T-helper 1 cell (primary cell): ENCODE results near the gene NFIB.

Experiments used
- DNase-seq, 5 donors: peaks; one replicate each; pipeline ENCODE4 v3.0.0-alpha.2; 2012 to 2020

Gene NFIB

DNA sequence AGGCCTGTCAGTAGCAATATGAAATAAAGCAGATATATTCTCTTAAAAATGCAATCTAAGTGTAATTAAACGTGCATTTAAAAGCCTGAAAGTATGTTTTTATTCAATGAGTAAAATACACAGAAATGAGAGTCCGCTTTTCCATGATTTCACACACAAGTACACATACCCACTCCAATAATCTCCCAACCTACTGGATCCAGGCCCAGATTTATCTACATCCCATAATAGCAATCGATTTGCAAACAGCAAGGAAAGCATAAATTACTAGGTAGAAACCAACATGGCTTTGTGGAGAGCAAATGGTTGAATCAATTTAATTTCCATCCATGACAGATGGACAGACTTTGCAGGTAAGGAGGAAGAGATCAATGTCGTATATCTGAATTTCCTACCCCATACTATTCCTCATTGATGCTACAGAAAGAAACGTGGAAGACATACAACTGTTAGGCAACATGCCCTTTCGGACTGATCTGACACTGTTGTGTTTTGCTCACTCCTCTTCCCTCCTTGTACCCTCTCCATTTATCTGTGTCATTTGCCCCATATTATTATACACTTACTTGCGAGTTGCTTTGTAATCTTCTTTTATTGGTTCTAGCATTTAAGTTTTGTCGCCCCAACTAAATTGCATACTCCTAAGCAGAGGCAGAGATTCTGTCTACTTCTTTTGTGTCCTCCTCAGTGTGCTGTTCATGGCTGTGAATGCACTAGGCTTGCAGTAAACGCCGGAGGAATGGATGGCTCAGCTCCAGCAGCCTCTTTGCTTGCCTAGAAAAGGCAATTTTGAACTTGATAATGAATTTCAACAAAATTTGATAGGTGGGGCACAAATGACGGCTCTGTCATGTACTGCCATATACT lies 133.6 kb downstream of the NFIB start:
- DNase-seq = no peak

DNA sequence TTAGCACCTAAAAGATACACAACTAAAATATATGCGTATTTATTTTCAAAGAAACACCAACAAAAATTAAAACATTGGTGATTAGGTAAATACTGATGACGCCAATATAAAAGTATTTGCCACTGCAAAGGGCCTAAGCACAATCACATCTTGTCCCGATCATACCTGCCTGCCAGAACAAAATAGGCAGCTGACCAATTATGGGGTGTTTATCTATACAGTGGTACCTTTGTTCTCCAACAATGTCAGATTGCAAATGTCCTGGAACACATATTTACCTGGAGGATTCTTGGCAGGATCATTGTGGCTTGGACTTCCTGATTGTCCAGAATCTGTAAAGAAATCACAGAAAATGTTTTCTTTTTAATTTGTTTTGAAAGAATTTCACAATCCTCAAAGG lies 134.5 kb downstream of the NFIB start:
- DNase-seq = no peak

DNA sequence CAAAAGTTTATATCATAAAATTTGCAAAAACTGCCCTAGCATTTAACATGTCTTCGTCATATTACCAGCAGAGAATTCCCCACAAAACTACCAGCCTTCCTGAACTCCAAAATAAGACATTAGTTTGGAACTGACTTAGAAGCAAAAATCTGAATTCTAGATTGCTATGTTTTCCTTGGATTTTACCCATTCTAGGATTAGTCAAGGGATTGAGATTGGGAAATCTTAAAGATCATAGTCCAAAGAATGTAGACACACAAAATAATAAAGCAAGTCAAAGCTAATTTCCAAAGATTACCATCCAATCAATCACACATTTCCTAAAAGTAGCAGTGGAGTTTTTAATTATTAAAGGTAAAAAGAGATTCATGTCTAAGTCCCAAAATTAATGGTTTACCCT lies 138.2 kb downstream of the NFIB start:
- DNase-seq = no peak

DNA sequence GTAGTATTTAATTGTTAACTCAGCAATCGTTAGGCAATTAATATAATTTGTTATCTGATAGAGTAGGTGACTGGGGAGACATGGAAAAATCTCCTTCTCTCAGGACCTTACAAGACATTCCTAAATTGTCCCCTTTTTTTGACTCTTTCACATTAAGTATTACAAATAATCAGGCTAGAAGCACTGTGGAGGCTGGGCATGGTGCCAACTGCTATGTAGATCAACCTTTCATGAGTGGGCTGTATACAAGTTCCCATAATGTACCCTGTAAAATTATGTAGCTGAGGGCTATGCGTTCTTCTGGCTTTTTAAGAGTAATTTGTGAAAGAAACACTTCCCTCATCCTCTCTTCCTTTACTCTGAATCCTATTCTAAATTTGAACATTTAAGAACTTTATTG lies 140.2 kb downstream of the NFIB start:
- DNase-seq = no peak

DNA sequence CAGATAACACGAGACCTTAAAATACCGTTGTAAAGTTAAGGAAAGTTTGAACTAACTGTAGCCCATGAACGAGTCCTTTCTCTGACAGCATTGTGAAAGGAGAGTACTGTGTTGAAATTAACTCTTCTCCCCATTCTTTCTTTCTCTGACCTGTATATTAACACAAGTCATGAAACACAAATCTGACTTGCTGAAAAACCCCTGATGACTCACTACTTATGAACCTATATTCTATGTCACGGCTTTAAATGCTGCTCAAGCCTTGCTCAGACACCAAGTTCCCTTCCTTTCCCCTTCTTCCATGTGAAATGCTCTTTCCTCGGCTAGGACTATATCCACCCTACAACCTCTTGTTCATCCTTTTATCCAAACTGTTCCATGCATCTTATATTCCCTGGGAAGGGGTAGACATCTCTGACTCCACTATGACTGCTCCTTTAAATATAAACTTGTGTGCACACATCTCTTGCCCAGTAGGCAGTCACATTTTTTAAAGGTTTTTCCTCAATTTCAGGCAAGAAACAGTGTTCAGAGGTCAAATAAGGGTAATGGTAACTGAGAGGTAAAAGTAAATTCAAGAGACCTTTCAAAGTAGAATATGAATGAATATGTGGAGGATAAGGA lies 142.9 kb downstream of the NFIB start:
- DNase-seq = no peak

DNA sequence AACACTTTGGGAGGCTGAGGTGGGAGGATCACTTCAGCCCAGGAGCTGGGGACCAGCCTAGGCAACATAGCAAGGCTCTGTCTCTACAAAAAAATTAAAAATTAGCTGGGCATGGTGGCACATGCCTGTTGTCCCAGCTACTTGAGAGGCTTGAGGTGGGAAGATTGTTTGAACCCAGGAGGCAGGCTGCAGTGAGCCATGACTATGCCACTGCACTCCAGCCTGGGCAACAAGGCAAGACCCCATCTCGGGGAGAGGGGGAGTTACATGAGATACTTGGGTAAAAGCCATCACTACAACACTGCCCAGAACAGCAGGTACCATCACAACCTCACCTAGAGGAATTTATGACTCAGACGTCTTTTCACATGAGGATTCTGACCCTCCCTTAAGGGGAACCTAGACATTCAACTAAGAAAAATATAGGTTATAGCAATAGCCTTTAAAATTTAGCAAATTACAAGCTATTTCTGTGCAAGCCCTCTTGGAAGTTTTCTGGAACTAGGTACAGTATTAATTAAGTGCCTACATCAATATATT lies 143.5 kb downstream of the NFIB start:
- DNase-seq = no peak

DNA sequence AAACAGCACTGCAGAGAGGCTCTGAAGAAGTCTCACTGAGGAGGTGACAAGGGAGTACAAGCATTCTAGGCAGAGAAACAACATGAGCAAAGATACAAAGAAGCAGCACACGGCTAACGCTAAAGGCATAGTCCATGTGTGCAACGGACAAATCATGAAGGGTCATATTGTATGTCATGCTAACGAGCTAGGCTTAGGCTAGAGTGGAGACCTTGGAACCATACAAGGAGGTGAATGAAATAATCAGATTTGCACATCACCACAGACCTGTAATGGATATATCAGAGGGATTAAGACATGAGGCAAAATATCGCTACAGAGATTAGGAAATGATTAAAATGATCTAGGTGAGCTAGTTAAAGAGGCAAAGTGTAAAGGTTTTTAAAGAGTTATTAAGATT lies 145.6 kb downstream of the NFIB start:
- DNase-seq = no peak

DNA sequence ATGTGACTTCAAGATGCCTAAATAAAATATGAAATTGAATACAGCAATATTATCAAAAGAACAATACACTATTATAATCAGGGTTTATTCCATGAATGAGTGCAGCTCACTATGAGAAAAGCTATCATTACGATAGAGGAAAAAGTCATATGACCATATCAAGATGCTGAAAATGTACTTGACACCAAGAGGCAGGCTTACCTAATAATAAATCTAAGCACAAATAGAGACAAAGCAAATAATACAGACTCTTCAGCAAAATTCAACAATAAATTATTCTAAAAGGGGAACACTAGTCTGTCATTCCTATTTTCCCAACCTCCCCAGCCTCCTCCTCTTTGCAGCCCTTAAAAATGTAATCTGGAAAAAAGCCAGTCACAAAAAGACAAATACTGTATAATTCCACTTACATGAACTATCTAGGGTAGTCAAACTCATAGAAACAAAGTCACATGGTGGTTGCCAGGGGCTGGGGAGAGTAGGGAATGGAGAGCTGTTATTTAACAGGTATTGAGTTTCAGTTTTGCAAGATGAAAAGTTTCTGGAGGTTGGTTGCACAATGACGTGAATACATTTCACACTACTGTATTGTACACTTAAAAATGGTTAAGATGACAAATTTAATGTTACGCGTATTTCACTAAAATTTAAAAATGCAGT lies 148.4 kb downstream of the NFIB start:
- no peak for DNase-seq

DNA sequence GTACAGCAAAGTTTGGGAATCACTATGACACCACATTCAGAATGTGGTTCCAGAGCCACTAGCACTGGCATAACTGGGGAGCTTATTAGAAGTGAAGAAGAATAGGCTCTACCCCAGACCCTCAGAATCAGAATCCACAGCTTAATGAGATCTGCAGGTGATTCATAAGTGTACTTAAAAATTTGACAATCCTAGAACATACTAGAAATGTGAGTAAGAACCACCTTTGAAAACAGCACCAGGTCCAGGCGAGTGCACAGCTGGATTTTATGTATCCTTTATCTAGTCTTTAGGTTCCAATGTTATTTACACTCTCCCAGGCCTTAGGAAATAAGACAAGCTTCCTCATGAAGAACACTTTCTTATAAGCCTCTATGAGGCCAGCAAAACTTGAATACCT lies 149.0 kb downstream of the NFIB start:
- no peak for DNase-seq

DNA sequence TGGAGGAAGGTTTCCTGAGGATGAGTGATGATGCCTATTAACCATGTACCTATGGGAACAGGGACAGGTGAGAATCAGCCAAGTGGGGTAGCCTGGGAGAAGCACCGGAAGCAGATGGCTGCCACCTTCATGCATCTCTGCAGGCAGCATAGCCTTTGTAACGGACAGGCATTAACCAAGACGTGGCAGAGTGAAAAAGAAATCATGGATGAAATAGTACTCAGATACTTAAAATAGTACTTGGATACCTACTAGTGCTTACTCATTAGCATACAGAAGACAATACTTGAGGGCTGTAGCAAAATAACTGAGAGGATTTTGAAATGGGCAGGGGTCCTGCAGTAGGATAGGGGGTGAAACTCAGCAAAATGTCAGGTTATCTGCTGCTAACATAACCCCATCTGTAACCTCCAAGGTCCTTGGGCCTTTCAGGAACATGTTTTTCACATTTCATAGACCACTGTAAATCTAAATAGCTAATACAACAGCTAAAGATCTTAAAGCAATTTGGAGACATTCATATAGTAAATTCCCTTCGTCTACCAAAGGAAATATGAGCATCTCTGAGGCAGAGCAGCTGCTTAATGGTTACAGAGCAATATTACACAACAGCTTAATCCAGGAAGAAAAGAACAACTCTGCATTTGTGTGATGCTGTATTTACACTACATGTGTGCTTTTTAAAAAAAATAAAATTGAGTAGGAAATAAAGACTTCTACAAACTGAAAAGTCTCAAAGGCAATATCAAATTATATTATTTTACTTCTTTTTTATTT lies 154.3 kb downstream of the NFIB start:
- DNase-seq = no peak

DNA sequence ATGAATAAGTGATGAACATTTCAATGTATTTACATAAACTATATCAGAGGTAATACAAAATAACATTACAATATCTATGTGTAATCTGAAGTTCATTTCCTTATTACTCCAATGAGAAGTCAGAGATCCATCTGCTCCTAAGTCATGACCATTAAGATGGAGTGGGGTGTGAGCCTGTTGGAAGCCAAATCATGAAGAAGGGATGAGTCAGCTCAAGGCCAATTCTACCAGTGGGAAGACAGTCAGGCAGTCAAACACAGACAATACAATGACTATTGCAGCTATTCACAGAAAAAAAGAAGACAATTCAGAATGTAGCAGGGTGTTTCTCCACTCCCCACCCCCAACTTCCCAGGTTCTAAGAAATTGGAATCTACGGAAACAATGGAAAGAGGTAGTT lies 155.0 kb downstream of the NFIB start:
- DNase-seq = no peak

DNA sequence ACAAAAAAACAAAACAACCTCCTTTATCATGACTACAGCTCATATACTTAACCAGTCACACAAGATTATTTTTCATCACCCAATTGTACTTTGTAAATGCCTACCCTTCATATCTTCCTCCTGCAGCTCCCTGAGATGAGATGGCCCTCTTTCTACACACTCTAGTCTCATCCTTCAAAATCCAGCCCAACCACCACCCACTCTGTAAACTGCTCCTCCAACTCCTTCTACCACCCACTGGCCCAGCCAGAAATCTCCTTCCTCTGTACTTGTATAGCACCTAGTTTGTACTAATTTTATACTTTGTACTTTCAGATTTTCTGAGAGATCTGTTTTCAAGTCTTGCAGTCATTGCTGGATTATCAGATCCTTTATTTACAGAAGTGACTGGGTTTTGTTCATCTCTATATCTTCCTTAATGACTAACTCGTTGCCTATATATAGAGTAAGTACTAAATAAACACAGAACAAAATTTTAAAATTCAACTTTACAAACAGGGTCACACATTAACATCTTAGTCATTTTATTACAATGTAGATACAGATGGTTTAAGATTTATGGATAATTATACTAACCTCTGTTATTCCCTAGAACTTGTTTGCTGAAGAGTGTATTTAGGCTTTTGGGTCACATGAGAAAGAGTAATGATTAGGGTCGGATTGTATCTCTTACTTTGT lies 155.7 kb downstream of the NFIB start:
- no peak for DNase-seq

DNA sequence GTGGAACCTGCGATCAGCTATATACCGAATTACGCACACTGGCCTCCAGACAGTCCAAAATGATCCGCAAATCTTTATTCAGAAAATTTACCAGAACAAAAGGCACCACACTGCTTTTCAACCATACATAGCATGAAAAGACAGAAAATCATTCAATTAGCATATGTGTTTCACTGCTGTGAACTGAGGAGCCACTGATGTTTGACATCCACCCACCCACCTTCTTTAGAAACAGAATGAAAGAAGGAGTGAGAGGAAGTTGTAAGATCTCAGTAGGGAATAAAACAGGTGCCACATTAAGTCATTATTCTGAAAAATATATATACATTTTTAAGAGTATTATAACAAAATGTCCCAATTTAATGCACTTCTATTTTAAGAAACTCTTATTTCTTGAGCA lies 156.8 kb downstream of the NFIB start:
- DNase-seq = no peak

DNA sequence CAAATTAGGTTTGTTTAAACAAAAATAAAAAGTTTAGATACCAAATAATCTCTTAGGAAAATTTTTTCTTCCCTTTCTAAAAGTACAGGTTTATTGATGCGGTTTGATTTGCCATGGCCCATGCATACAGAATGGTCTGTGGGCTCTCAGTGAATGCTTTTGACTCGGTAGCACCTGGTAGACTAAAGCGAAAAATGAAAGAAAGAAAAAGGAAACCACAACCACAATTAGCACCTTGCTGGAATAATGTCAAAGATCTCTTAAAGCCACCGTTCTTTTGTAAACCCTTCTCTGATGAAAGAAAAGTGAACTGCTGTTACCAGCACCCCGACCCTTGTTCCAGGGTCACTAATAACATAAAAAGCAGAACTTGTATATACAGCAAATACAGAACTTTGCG lies 157.9 kb downstream of the NFIB start:
- no peak for DNase-seq

DNA sequence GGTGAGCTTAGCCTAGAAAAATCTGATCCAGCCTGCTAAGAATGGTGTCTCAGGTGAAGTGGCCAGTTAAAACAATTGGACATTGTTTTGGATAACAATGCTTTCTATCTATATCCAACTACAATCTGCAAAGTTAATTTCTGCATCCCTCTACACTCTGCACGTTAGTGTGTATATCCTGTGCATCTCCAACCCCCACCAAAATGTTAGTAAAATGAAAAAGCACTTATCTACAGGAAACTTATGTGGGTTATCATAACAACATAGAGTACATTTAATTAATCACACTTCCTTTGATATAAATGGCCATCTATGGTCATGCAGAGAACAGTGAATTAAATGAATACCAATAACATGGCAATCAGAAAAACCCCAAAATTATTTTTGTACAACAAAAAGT lies 158.7 kb downstream of the NFIB start:
- no peak for DNase-seq

DNA sequence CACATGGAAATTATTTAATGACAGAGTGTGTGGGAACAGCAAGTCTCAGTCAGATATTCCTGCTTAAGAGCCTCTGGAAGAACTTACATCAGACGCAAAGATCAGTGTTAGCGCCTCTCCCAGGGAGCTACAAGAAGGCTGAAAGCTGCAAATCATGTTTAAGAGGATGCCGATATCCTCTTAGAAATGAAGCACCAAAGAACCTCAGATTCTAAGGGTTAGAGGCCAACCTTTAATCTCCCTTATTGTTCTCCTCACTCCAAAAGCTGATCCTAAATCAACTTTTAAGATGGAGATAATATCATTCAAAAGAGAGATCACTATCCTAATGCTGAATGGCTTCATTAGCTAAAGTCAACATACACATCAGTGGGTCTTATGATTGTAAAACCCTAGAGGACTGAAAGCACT lies 160.6 kb downstream of the NFIB start:
- no peak for DNase-seq

DNA sequence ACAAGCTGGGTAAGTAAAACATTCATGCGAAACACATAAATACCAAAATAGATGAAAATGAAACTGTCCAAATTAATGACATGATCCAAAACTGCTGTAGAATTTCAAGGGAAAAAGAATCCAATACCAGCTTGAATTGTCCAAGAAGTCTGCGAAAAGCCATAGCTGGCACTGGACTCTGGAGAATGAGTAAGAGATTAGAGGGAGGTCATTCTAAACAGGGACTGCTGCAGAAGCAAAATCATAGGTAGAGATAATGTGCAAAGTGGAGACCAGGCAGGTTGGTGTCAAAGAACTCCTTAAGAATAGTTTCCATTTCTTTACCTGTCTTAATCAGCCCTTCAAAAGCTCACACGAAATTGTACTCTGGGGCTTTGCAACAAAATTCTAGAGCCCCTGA lies 162.5 kb downstream of the NFIB start:
- DNase-seq = no peak

DNA sequence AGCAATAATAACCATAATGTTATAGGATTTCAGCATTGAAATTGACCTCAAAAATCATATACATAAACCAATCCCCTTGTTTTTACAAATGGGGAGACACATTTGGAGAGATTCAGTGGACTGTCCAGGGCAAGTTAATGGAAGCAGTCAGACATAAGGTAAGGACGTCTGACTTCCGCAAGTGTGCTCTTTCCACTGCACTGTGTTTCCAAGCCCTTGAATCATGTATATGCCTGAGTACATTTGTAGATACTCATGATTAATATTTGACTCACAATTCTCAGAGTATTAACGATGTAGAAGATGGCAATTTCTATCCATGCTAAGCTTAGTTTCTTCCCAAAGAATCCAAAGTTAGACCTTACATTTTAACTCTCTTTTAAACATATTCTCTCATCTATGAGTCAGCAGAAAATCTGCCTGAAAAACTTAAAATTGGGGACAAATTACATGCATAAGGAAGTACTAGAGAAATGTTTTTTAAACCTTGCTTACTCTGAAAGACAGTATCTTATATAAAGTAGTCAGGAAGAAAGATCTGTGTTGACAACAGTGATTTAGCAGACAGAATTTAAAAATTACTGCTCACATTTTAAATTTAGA lies 165.3 kb downstream of the NFIB start:
- no peak for DNase-seq

DNA sequence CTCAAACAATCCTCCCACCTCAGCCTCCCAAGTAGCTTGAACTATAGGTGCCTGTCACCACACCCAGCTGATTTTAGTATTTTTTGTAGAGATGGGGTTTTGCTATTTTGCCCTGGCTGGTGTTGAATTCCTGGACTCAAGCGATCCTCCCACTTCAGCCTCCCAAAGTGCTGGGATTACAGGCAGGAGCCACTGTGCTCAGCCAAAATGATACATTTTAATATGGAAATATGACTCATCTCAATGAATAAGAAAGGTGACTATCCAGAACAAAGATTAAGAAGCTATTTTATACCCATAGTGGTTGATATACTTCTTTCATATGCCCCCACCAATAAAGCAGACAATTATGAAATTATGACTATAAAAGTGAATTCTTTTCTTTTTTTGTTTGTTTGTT lies 166.2 kb downstream of the NFIB start:
- DNase-seq = no peak

DNA sequence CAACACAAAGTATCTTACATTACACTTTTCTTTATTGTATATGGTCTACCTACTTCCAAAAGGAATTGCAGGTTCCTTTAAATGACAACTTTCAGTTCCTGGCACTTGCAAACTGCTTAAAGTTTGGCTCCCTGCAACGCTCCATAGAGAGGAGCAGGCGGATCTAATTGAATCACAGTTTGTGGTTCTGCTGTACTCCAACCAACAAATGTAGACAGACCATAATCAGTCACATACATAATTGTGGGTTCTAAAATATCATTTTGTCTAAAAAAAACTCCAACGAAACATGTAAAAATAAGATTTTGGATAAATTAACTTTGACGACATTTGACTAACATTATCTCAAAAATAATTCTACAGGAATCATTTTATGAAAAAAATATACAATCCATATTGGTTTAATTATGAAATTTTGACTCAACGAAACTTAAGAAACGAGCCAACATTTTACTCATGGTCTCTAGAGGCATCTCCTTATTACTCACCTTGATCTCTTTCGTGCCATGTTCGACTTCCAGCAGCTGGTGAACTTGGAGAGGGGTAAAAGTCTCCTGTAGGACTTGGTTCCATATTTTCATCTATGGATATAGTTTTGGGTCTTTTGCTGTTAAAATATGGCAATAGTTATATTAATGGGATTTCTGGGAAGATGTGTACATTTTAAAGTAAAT lies 167.6 kb downstream of the NFIB start:
- no peak for DNase-seq

DNA sequence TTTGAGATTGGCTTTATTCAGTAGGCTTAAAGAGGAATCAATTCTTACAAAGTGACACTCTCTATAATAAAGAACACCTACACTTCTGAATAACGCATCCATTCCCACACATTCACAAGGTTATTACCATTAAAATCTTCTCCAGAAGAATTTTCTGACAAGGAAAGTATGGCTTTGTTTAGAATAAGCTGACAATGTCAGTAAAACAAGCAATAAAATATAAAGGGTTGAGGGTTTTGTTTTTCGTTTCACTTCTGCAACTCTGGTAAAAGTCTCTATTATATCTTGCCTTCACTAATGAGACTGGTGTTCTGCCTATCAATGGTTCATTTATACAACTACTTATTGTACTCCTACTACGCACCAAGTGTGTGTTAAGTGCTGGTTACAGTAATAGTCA lies 169.7 kb downstream of the NFIB start:
- DNase-seq = no peak
